ENCODE results near the gene CSF1R. TPM values are rescaled to one million over a fixed set of nuclear protein-coding genes. Genes with fewer than 3 reads are reported as not detected.

Gene CSF1R
- total RNA-seq, 1 donor from 2014 or later, result 0.65 TPM

- TF ChIP-seq CTCF (IDR thresholded peaks at IDR 0.05), result no peak
- peaks cover 28% of the 10 kb centered on the region for H3K4me1 Mint-ChIP-seq (ENCODE audit: low read depth)
- DNase-seq (ENCODE audit: low spot score), result no peak
- no peaks in the 10 kb centered on the region for H3K9me3 Mint-ChIP-seq (ENCODE audit: low read depth)
- H3K27me3 Mint-ChIP-seq (ENCODE audit: low read depth), result no peaks in the 10 kb centered on the region
- no peak overlapping the region for H3K27ac Mint-ChIP-seq (ENCODE audit: unreplicated experiment)
- H3K4me3 Mint-ChIP-seq (ENCODE audit: unreplicated experiment), result no peak overlapping the region
- no peaks in the 10 kb centered on the region for H3K36me3 Mint-ChIP-seq (ENCODE audit: low read depth)
Observed at GRCh38 chr5:150104550-150104870, 18.2 kb upstream of the CSF1R start.

- no peaks in the 10 kb centered on the region for H3K36me3 Mint-ChIP-seq (ENCODE audit: low read depth)
- no peaks in the 10 kb centered on the region for H3K9me3 Mint-ChIP-seq (ENCODE audit: low read depth)
- H3K27me3 Mint-ChIP-seq (ENCODE audit: low read depth), result no peaks in the 10 kb centered on the region
- H3K4me3 Mint-ChIP-seq (ENCODE audit: unreplicated experiment), result no peak overlapping the region
- no peak for DNase-seq (ENCODE audit: low spot score)
- no peak overlapping the region for H3K27ac Mint-ChIP-seq (ENCODE audit: unreplicated experiment)
- no peak for TF ChIP-seq CTCF (IDR thresholded peaks at IDR 0.05)
- H3K4me1 Mint-ChIP-seq (ENCODE audit: low read depth), result peaks cover 22% of the 10 kb centered on the region
Observed at GRCh38 chr5:150103678-150104549, 17.6 kb upstream of the CSF1R start.

GRCh38 chr5:150101023-150101422 is 14.7 kb upstream of the CSF1R start:
- Mint-ChIP-seq H3K9me3 (ENCODE audit: low read depth) (no peaks in the 10 kb centered on the region), H3K4me1 (ENCODE audit: low read depth) (no peaks in the 10 kb centered on the region), H3K4me3 (ENCODE audit: unreplicated experiment) (no peak overlapping the region), H3K36me3 (ENCODE audit: low read depth) (no peaks in the 10 kb centered on the region), H3K27me3 (ENCODE audit: low read depth) (peaks cover 3% of the 10 kb centered on the region), H3K27ac (ENCODE audit: unreplicated experiment) (no peak overlapping the region)
- TF ChIP-seq CTCF (IDR thresholded peaks at IDR 0.05), result no peak
- DNase-seq (ENCODE audit: low spot score), result no peak

- peaks cover 3% of the 10 kb centered on the region for H3K27me3 Mint-ChIP-seq (ENCODE audit: low read depth)
- H3K4me1 Mint-ChIP-seq (ENCODE audit: low read depth), result no peaks in the 10 kb centered on the region
- no peaks in the 10 kb centered on the region for H3K9me3 Mint-ChIP-seq (ENCODE audit: low read depth)
- H3K4me3 Mint-ChIP-seq (ENCODE audit: unreplicated experiment), result no peak overlapping the region
- peaks cover 2% of the 10 kb centered on the region for H3K36me3 Mint-ChIP-seq (ENCODE audit: low read depth)
- no peak for DNase-seq (ENCODE audit: low spot score)
- TF ChIP-seq CTCF (IDR thresholded peaks at IDR 0.05), result no peak
- H3K27ac Mint-ChIP-seq (ENCODE audit: unreplicated experiment), result no peak overlapping the region
Observed at GRCh38 chr5:150097152-150097551, 10.8 kb upstream of the CSF1R start.

GRCh38 chr5:150092159-150092787 is 5.9 kb upstream of the CSF1R start:
- no peak overlapping the region for H3K4me3 Mint-ChIP-seq (ENCODE audit: unreplicated experiment)
- no peaks in the 10 kb centered on the region for H3K27me3 Mint-ChIP-seq (ENCODE audit: low read depth)
- H3K4me1 Mint-ChIP-seq (ENCODE audit: low read depth), result no peaks in the 10 kb centered on the region
- H3K9me3 Mint-ChIP-seq (ENCODE audit: low read depth), result no peaks in the 10 kb centered on the region
- no peak for TF ChIP-seq CTCF (IDR thresholded peaks at IDR 0.05)
- no peak overlapping the region for H3K27ac Mint-ChIP-seq (ENCODE audit: unreplicated experiment)
- H3K36me3 Mint-ChIP-seq (ENCODE audit: low read depth), result peaks cover 5% of the 10 kb centered on the region
- no peak for DNase-seq (ENCODE audit: low spot score)
